A673 (cell line): ENCODE data around the gene CCM2. TPM values are rescaled to one million over a fixed set of nuclear protein-coding genes. Genes with fewer than 3 reads are reported as not detected.

Experiments
- BruUV-seq: library from RNA; stranded (reverse); fragments of 400-500 nt; replicated peaks from 2 replicates; lab custom pipeline; 2021; lab: Mats Ljungman, UMichigan
- CTCF ChIA-PET: fragments of 300-600 bp; sonication (Branson Sonifier 250); formaldehyde crosslinking; loops from one replicate; lab custom pipeline; 2022; ENCODE audit warnings: antibody characterized with exemption; lab: Charles Lee
- POLR2A ChIA-PET: fragments of 300-600 bp; sonication (Branson Sonifier 250); formaldehyde crosslinking; loops from one replicate; lab custom pipeline; 2022; ENCODE audit warnings: antibody characterized with exemption; ENCODE audit not compliant: low non-redundant PET; lab: Charles Lee
- DNase-seq: peaks from one replicate; pipeline ENCODE4 v3.0.0-alpha.2; 2015; ENCODE audit warnings: low spot score
- H3K27ac ChIP-seq: fragments of 200-600 bp; sonication (generic); 2 replicates; pipeline ENCODE4 v1.5.1; 2016; ENCODE audit warnings: mixed run types, low read depth, mild to moderate bottlenecking, mixed read lengths, antibody characterized with exemption, low read length; ENCODE audit not compliant: poor library complexity, severe bottlenecking
- H3K27me3 ChIP-seq: fragments of 200-600 bp; sonication (generic); replicated peaks from 2 replicates; pipeline ENCODE4 v1.6.1; 2017; ENCODE audit warnings: mixed run types, low read depth, mild to moderate bottlenecking, mixed read lengths, antibody characterized with exemption, low read length; ENCODE audit not compliant: insufficient read depth, poor library complexity
- H3K36me3 ChIP-seq: fragments of 200-600 bp; sonication (generic); 2 replicates; pipeline ENCODE4 v1.6.1; 2016; ENCODE audit warnings: mixed run types, mild to moderate bottlenecking, mixed read lengths, antibody characterized with exemption, low read length; ENCODE audit not compliant: insufficient read depth, poor library complexity, severe bottlenecking
- H3K4me1 ChIP-seq: fragments of 200-600 bp; sonication (generic); 2 replicates; pipeline ENCODE4 v1.6.1; 2017; ENCODE audit warnings: mixed run types, mild to moderate bottlenecking, mixed read lengths, antibody characterized with exemption, low read length; ENCODE audit not compliant: insufficient read depth, poor library complexity, severe bottlenecking
- H3K4me3 ChIP-seq: fragments of 200-600 bp; sonication (generic); 2 replicates; pipeline ENCODE4 v1.5.1; 2016; ENCODE audit warnings: low read depth, mixed run types, mild to moderate bottlenecking, mixed read lengths, low read length; ENCODE audit not compliant: poor library complexity, severe bottlenecking
- H3K9me3 ChIP-seq: fragments of 200-600 bp; sonication (generic); 2 replicates; pipeline ENCODE4 v1.6.1; 2016; ENCODE audit warnings: mixed run types, low read depth, mild to moderate bottlenecking, mixed read lengths, antibody characterized with exemption, low read length; ENCODE audit not compliant: poor library complexity, severe bottlenecking
- CTCF ChIP-seq: fragments of 300-800, 200-600 bp; sonication (generic); conservative IDR thresholded peaks from 2 replicates; pipeline ENCODE4 v1.5.1; 2017; ENCODE audit warnings: low read depth, mild to moderate bottlenecking, antibody characterized with exemption, low read length, moderate library complexity, mixed read lengths
- EZH2 ChIP-seq: fragments of 200-600 bp; sonication (generic); IDR thresholded peaks from 2 replicates; pipeline ENCODE4 v1.6.1; 2017; ENCODE audit warnings: borderline replicate concordance, low read depth, mild to moderate bottlenecking, mixed read lengths, antibody characterized with exemption, low read length; ENCODE audit not compliant: poor library complexity, severe bottlenecking
- intact Hi-C: fragments of 100-400 bp; cut with micrococcal nuclease; formaldehyde crosslinking; loops from one replicate; pipeline ENCODE4 v1.10.0; 2022; ENCODE audit not compliant: unreplicated experiment
- total RNA-seq: library from RNA; stranded (reverse); gene quantifications from 2 replicates; pipeline ENCODE4 v1.2.3, GENCODE V29; 2021

Gene CCM2
- total RNA-seq, 1 experiment from 2014 or later: 35.2 TPM

DNA sequence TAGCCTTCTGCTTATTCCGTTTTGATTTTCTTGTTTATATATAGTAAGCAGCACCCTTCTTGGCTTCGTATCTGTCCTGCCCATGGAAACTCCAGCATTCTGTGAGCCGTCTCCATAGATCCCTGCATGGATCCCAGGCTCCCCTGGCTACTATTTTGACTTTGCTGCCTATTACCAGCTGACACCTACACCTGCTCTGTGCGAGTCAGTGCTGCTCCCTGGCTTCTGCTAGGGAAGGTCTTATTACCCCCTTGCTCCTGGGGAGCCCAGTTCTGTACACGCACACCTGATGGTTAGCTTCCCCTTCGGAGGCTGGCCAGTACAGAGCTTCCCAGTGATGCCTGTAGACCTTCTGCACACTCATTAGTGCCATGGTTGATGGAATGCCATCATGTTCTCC is 53.4 kb downstream of the CCM2 start:
- intact Hi-C loops: no loop called here
- ChIA-PET CTCF (no interaction called here), POLR2A (interaction anchor here (0.5 kb wide), 1 partner anchor 44 kb away, joined by 9 read pairs; no protein-coding TSS in a partner anchor)
- H3K27ac ChIP-seq: no peak overlapping the region
- H3K9me3 ChIP-seq: no peaks in the 10 kb centered on the region
- no peaks in the 10 kb centered on the region for H3K36me3 ChIP-seq
- no peak for DNase-seq
- no peaks in the 10 kb centered on the region for H3K27me3 ChIP-seq
- TF ChIP-seq CTCF (no peak), EZH2 (no peak)
- no peak overlapping the region for H3K4me3 ChIP-seq
- no peaks in the 10 kb centered on the region for H3K4me1 ChIP-seq
- no TSS peak for BruUV-seq

- no peaks in the 10 kb centered on the region for H3K9me3 ChIP-seq
- BruUV-seq: no TSS peak
- no peak overlapping the region for H3K4me3 ChIP-seq
- no peaks in the 10 kb centered on the region for H3K27me3 ChIP-seq
- no peak for TF ChIP-seq EZH2
- no peak for TF ChIP-seq CTCF
- intact Hi-C loops: no loop called here
- no peaks in the 10 kb centered on the region for H3K36me3 ChIP-seq
- no peaks in the 10 kb centered on the region for H3K4me1 ChIP-seq
- no peak for DNase-seq
- POLR2A ChIA-PET: interaction anchor here (0.5 kb wide), 1 partner anchor 43 kb away, joined by 9 read pairs; no protein-coding TSS in a partner anchor
- no peak overlapping the region for H3K27ac ChIP-seq
- CTCF ChIA-PET: no interaction called here
Measured at GRCh38 chr7:45053941-45054340, 53.9 kb downstream of the CCM2 start.

DNA sequence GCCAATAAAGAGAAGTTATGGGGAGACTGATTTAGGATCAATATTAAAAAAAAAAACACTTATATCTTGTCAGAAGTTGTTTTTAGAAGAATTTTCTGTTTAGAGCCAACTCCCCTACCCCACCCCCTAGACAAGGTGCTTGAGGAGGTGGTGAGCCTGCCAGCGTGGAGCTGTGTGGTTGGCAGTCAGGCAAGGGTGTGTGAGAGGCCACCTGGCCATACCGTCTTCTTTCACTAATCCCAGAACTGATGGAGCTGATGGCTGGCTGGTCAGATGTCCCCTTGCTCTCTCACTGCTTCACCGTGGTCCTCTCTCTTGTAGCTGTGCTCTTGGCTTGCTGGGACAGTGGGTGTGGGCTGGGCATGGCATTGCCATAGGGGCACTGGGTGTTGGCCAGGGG is 54.4 kb downstream of the CCM2 start:
- CTCF ChIA-PET: no interaction called here
- Histone ChIP-seq H3K4me1 (no peaks in the 10 kb centered on the region), H3K4me3 (no peak overlapping the region), H3K27me3 (no peaks in the 10 kb centered on the region), H3K9me3 (no peaks in the 10 kb centered on the region), H3K36me3 (no peaks in the 10 kb centered on the region), H3K27ac (no peak overlapping the region)
- POLR2A ChIA-PET: no interaction called here
- BruUV-seq: no TSS peak
- no peak for DNase-seq
- intact Hi-C loops: no loop called here
- TF ChIP-seq EZH2: no peak
- TF ChIP-seq CTCF: no peak
